GM19025 (cell line): Measurements from ENCODE around the gene PTGDR.

Source experiments
- ATAC-seq: cut with Tn5 transposase; IDR thresholded peaks from one replicate; pipeline ENCODE4 v1.9.1; 2021; ENCODE audit warnings: mild to moderate bottlenecking, low read depth, moderate library complexity; ENCODE audit not compliant: unreplicated experiment

Gene PTGDR

DNA sequence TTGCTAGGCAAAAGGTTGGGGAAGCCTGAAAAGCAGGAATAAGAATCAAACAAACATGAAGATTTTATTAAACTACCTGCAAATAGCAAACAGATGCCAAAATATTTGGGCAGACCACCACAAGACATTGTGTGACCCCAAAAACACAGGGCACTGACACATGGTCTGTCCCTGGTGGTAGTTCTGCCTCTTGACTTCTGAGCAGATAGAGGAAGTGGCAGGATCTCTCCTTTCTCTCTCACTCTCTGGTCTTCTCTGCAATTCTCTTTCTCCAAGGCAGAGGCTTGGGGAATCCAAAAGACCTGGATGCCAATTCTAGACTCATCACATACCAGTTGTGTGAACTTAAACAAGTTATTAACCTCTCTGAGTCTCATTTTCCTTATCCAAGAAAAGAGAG, 4.3 kb upstream of the PTGDR start:
- no peak for ATAC-seq

GRCh38 chr14:52265253-52265652, 2.2 kb upstream of the PTGDR start:
- ATAC-seq: no peak

GRCh38 chr14:52266179-52266578, 1.3 kb upstream of the PTGDR start:
- ATAC-seq: no peak

DNA sequence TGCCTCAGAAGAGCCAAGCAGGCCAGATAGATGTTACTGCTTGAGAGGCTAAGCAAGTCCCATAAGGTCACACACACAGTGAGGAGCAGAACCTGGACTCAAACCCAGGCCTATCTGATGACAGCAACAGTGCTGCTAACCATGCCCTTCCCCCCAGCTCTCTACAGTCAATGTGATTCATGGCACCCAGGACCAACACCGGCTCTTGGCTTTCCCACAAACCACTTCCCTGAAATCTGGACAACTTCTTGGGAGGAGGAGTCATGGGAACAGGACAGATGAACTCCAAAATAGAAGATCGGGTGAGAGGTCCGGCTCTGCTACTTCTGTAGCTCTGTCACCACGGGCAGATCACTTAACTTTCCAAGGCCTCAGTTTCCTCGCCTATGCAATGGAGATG, 716 bp upstream of the PTGDR start:
- ATAC-seq: no peak

DNA sequence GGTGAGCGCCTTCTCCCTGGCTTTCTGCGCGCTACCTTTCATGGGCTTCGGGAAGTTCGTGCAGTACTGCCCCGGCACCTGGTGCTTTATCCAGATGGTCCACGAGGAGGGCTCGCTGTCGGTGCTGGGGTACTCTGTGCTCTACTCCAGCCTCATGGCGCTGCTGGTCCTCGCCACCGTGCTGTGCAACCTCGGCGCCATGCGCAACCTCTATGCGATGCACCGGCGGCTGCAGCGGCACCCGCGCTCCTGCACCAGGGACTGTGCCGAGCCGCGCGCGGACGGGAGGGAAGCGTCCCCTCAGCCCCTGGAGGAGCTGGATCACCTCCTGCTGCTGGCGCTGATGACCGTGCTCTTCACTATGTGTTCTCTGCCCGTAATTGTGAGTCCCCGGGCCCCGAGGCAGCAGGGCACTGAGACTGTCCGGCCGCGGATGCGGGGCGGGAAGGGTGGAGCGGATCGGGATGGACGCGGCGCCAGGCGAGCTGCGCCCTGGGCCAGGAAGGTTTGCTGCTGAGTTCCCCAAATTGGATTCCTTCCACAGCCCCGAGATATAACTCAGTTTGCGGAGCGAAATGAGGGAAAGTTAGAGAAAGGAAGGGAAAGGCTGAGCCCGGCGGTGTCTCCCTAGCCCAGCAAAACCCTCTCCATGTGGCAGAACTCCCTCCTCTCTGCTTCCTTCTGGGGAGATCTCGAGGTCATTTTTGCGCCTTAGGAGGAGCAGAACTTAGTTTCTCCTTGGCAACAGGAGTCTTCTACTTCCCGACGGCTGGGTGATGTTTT, 972 bp downstream of the PTGDR start:
- ATAC-seq: no peak

DNA sequence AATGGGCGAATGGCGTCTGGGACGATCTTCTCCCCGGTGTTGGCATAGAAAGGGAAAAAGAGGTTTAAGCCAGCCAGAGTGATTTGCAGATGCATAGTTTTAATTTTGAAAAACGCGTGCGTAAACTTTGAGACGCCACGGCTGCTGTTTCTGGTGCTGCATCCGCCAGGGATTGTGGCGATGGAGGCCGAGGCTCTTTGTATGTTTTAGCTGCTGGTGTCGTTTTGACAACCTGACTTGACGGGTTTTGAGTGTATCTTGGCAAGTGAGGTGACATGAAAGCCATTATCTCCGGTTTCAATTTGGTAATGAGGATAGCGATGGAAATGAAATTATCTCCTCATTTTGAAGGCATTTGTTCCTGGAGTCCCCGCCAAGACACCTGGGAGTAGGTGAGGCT, 1.6 kb downstream of the PTGDR start:
- no peak for ATAC-seq

- ATAC-seq: no peak
Observed at GRCh38 chr14:52269982-52270381, 2.5 kb downstream of the PTGDR start.

DNA sequence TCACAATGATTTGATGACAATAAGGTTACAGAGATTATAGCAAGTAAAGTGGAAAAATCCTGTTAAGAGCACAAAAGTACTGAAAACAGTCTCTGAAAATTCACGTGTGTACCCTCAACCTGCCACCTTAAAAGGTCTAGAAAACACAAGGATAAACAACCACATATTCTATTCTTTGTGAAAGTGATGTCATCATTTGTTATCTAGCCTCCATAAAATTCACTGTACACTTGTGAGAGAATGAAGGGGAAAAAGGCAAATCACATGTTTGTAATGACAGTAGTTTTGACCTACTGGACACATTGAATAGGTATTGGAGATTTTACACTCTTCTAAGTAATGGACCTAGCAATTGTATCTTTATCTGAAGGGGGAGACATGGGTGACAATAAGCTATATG, 4.0 kb downstream of the PTGDR start:
- ATAC-seq: no peak

GRCh38 chr14:52272375-52272774, 4.9 kb downstream of the PTGDR start:
- no peak for ATAC-seq

DNA sequence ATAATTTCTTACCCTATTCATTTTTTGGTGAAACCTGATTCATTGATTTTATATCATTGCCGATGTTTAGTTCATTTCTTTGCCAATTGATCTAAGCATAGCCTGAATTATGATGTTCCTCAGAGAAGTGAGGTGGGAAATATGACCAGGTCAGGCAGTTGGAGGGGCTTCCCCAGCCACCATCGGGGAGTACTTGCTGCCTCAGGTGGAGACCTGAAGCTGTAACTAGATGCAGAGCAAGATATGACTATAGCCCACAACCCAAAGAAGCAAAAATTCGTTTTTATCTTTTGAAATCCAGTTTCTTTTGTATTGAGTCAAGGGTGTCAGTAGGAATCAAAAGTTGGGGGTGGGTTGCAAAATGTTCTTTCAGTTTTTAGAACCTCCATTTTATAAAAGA, 7.9 kb downstream of the PTGDR start:
- ATAC-seq: no peak

- no peak for ATAC-seq
Observed at GRCh38 chr14:52277552-52277951, 10.1 kb downstream of the PTGDR start.

DNA sequence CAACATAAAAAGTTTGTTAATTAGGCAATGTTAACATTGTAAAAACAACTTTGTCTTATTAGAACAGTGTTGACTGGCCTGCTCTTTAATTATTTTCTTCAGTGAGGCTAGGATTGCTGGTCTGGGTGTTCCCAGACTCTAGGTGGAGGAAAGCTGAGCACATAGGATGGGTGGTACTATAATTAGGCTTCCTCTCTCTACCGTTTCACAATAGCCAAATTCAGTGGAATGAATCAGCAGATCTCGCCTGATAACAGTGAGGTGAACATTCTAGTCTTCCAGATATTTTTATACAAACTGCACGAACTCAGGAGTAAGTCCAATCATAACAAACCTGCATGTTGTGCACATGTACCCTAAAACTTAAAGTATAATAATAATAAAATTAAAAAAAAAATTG, 11.9 kb downstream of the PTGDR start:
- no peak for ATAC-seq

GRCh38 chr14:52283099-52283498, 15.6 kb downstream of the PTGDR start:
- no peak for ATAC-seq

- no peak for ATAC-seq
Observed at GRCh38 chr14:52286661-52287649, 19.5 kb downstream of the PTGDR start.

- no peak for ATAC-seq
Observed at GRCh38 chr14:52296378-52296777, 28.9 kb downstream of the PTGDR start.

DNA sequence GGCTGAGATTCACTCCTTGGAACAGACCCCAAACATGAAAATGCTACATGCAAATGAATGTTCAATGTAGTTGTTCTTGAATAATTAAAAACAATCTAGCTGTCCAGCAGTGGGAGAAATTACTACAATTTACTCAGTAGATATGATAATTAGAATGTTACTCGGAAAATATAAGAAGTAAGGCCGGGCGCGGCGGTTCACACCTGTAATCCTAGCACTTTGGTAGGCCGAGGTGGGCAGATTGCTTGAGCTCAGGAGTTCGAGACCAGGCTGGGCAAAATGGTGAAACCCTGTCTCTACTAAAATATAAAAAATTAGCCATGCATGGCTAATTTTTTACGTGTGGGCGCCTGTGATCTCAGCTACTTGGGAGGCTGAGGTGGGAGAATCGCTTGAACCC, 31.3 kb downstream of the PTGDR start:
- ATAC-seq: no peak

- ATAC-seq: no peak
Observed at GRCh38 chr14:52299692-52300278, 32.3 kb downstream of the PTGDR start.

- ATAC-seq: no peak
Observed at GRCh38 chr14:52303236-52303635, 35.7 kb downstream of the PTGDR start.

DNA sequence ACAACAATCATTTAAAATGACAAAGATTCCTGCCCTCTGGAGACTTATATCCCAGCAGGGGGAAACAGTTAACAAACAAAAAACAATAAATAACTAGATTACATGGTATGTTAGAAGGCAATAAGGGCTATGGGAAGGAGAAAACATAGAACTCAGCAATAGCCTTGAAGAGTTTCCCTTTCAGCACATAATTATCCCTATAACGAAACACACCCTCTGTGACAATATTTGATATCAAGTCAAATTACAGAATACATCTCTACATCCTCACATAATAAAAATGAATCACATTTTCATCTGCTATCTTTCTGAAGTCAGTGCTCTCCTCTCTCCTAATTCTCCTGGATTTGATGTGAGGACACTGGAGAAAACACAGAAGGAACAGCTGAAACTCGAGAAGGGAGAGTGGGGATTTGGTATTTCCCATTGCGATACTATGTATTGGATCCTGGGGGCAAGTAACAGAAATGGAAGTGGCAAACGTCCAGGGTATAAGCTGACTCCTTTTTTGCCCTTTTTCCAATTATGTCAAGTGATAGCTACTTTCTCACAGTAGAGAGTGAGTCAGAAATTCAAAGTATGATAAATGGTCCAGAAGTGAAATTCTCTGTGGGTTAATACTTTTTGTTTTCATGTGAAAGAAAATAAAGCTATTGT, 36.9 kb downstream of the PTGDR start:
- ATAC-seq: no peak

GRCh38 chr14:52305014-52305413, 37.5 kb downstream of the PTGDR start:
- no peak for ATAC-seq

DNA sequence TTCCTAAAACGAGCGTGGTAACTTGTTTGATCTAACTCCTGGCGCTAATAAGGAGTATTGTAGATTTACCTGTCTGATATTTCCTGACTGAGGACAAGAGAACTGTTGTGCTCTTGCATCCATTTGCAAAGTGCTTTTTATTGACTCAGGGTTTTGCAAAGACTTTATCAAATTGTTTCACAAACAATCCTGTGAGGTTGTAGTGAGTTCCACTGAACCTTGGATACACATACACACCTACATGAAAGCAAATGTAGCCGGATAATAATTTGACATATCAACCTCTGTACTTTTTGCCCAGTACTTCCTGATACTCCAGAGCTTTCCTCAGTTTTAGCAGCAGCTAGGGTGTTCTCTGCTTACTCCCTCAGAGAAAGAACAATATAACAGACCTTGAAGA, 39.9 kb downstream of the PTGDR start:
- no peak for ATAC-seq
